HT-29 (cell line): Measurements from ENCODE around the gene OSBPL10. TPM values are rescaled to one million over a fixed set of nuclear protein-coding genes. Genes with fewer than 3 reads are reported as not detected.

ENCODE experiments used
- DNase-seq: peaks from one replicate; pipeline ENCODE4 v3.0.0-alpha.2; 2015; ENCODE audit warnings: low spot score
- total RNA-seq: library from RNA; depleted of rRNA; stranded (reverse); fragments of >200 nt; shearing (Covaris generic); gene quantifications from 2 replicates; pipeline ENCODE4 v1.2.3, GENCODE V29; 2014

OSBPL10 gene
- total RNA-seq, 1 experiment from 2014 or later: 65.1 TPM

DNA sequence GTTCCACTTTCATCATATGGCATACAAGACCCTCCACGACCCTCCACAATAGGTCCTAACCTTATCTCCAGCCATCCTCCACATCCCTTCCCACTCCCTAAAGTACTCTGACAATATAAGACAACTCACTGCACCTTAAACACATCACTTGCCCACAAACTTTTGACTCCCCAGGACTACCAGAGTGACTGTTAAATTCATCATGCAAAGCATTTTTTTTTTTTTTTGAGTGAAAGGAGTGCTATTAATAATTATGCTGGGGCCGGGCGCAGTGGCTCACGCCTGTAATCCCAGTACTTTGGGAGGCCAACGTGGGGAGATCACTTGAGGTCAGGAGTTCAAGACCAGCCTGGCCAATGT is 55.8 kb downstream of the OSBPL10 start:
- no peak for DNase-seq

DNA sequence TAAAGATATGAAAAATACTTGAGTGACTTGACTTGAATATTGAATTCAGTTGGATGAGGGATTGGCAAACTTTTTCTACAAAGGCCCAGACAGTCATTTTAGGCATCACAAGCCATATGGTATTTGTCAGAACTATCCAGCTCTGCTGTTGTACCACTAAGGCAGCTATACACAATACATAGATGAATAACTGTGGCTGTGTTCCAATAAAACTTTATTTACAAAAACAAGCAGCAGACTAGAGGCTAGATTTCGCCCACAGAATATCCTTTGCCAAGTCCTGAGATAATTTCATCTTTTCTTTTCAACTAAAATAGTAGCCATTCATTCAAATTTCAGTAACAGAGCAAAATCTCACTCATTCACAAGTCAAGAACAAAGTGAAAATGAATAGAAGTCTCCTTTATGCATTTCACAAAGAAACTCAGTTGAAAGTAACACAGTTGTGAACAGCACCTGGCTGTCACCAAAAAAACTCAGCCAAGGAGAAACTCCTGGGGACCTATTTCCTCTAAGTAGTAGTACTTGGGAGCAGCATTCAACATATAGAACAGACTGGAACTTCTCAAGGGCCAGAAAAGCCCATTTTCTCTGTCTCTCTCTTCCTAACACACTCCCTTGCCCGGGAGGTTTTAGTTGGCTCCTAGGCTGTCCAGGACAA is 56.3 kb downstream of the OSBPL10 start:
- no peak for DNase-seq

DNA sequence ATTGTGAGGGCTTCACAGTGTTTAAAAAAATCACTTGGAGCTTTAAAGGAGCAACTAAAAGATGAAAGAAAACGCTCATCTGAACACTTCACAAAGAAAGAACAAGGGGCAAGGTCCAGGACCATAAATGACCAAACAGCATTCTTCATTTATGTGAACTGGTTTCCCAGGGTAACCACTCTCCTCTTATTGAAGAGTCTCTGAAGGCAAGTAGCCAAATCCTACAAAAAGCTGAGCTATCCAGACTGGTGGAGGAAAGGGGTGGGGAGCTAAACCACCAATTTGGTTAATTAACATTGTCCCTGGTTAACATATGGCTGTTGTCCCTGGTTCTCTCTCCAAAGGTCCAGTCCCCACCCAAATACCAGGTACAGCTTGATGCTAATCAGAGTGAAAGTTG is 58.1 kb downstream of the OSBPL10 start:
- DNase-seq: peak; percentile 89

DNA sequence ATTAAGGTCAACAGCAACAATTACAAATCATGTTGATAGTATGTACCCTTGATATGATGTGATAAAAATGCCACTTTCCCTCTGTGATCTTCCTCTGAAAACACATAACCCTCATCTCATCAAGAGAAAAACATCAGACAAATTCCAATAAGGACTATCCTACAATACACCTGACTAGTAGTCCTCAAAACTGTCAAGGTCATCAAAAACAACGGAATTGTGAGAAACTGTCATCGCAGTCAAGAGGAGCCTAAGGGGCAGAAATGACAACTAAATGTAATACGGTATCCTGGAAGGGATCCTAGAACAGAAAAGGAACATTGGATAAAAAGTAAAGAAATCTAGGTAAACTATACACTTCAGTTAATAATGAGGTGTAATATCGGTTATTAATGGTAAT is 59.2 kb downstream of the OSBPL10 start:
- DNase-seq: no peak

DNA sequence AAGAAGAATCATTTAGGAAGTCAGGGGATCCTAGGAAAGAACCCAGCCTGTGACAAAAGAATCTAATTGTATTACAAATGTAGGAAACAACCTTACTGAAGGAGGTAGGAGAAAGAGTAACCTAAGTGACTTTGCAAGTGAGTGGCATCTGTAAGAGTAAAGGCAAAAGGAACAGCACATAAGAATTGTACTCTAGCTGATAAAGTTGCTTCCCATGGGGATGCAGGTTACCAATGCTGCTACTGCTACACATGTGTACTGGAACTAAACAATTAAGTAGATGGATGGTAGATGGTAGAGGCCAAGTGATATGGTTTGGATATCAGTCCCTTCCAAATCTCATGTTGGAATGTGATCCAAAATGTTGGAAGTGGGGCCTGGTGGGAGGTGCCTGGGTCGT is 60.8 kb downstream of the OSBPL10 start:
- DNase-seq: no peak

DNA sequence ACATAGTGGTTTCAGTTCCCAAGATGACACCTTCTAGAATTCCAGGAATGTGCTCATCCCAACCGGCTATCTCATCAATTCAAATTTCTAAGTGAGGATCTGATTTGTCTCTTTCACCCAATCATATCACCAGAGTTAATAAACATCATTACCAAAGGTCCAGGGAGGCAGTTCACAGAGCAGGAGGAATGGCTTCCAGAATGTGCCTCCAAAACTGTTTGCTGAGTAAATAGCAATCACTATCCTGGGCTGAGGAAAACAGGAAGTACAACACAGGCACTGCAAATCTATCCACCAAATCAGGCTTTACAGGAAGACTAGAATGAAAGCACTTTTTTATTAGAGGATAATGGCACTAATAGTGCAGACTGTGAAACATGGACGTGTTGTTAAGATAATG is 61.5 kb downstream of the OSBPL10 start:
- DNase-seq: no peak

DNA sequence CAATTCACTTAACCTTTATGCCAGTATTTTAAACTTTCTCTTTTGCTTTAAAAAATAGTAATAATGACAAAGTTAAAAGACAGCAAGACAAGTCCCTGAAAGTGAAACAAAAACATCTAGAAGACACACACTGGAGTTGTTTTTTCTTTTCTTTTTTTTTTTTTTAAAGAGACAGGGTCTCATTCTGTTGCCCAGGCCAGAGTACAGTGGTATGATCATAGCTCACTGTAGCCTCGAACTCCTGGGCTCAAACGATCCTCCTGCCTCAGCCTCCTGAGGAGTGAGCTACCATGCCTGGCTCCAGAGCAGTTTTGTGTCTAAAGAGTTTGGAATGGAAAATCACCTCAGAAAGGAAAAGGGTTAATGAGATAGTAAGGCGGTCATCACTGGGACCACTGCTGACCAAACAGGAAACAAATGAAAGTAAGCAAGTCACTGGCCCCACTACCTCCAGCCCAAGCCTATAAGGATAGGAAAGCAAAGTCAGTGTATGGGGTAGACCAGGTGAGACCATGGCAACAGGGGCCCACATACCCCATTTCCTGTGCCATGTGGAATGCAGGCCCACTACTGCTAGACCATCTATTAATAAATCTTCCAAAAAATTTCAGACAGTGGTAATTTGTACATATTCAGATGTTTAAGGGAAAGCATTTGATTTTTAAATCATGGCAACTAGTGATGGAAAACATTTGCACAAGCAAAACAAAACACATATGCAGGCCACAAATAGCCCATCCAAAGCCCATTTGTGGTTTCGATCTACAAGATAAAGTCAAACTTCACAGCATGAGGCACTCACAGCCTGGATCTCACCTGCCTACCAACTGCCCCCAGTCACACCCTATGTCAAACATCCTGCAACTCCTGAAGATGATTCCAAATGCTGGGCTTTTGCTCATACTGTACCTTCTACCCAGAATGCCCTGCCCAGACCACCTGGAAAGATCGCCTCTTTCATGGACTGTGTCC is 62.6 kb downstream of the OSBPL10 start:
- no peak for DNase-seq

DNA sequence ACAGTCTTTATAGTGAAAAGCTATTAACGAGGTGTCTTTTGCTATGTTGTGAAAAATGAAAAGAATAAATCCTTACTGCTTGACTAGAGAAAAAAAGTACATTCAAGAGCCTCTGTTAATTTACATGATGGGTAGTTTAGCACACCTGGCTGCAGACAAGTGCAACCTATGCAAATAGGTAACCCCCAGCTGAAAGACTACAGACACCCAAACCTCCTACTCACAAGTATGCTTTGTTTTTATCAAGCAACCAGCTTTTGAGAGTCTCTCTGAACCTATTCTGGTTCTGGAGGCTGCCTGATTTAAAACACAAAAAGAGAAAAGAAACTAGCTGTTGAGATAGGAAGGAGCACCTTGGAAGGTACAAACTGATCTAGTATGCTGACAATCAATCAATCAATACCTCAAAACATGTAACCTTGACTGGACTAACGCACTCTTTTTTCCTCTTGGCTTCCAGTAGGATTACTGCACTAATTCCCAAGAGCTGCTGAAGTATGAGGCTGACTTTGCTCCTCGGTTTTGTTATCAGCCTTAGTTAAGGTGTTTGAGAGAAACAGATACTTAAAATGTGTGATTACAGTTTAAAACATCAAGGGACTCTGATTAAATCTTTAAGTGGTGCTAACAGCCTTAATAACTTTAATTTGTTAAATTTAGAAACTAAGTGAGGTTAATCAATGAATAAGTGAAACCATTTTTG is 63.6 kb downstream of the OSBPL10 start:
- no peak for DNase-seq

DNA sequence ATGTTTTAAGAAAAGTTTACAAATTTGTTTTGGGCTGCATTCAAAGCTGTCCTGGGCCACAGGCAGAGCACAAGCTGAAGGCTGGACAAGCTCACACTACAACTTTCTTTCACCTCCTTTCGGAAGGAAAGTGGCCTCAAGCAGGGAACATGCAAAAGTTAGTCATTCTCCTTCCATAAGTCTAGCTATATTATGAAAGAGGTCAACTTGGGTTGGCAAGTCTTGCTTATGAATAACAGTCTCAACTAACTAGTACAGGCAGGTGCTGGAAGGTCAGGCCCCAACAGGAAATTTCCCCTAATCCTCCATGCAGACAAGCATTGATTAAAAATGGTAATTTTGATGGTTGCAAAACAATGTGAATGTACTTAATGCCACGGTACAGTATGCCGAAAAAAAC is 69.4 kb downstream of the OSBPL10 start:
- DNase-seq: no peak

DNA sequence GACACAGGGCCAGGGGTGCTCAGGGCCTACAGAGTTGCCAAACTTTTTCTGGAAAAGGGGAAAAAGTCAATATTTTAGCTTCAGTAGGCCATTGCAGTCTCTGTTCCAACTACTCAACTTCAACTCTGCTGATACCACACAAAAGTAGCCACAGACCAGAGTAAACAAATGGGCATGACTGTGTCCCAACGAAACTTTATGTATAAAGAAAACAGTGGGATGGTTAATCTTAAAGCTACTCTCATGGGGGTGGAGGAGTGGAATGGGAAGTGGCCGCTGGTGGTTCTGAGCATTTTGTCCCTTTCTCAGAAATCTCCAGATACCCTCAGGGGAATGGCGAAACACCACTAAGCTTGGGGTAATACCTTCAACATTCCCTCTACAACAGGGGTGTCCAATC is 69.9 kb downstream of the OSBPL10 start:
- DNase-seq: no peak

DNA sequence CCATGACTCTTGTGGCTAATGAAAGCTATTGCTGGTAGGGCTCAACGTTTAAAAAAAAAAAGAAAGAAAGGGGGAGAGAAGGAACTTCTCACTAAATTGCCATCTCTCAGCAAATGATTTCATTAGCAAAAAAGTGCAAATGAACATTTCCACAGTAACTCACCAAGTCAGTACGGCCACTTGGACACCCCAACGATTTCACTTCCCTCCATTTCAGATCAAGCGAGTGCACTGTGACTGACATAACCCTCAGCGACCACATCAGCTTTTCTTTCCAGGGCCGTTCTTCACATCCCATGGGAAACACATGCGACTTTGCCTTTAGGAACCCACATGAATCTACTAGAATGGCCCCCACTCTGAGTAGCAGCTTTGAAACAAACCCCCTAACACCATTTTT is 71.6 kb downstream of the OSBPL10 start:
- no peak for DNase-seq

DNA sequence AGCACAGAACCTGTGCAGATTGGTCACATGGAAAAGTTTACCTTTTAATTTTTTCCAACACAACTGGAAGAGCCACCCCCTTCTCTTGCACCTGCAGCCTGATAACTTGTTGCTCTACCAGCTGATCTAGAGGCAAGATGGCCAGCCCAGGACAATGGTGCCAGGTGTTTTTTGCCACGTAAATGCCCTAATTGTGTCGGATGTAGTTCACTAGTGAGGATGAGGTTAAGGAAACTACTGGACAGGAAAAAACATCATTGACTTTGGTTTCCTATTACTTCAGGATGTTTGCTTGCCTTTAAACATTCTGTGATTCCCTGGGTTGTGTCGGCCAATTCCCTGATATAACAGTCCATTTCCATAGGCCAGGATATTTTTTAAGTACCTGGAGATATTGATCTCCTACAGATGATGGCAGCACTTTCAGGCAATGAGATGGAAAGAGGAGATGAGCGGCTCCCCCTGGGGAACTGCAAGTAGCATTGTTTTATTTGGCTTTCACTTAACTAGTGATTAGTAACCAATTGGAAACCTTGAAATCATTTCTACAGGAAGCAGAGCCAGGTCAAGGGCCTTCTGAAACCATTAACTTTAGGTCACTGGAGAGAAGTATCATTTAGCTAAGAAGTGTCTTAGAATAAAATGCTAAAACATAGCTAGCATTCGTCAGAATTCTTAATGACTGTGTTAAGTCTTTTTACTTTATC is 72.5 kb downstream of the OSBPL10 start:
- peak; percentile 33 for DNase-seq

DNA sequence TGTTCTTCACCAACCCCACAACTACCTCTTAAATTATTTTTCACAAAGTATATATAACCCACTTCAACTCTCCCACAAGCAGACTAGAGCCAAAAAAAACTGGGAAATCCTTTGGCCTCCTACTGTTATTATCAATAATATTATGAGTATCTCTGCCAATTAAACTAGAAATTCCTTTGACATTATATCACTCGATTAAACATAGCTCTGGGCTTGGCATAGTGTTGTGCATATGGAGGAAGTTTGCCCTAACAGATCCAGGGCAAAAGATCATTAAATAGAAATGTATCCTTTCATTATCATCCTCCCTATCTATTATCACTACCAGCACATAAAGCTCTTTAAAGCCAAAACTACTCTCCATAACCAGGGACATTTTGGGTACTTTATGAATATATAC is 74.9 kb downstream of the OSBPL10 start:
- DNase-seq: no peak

DNA sequence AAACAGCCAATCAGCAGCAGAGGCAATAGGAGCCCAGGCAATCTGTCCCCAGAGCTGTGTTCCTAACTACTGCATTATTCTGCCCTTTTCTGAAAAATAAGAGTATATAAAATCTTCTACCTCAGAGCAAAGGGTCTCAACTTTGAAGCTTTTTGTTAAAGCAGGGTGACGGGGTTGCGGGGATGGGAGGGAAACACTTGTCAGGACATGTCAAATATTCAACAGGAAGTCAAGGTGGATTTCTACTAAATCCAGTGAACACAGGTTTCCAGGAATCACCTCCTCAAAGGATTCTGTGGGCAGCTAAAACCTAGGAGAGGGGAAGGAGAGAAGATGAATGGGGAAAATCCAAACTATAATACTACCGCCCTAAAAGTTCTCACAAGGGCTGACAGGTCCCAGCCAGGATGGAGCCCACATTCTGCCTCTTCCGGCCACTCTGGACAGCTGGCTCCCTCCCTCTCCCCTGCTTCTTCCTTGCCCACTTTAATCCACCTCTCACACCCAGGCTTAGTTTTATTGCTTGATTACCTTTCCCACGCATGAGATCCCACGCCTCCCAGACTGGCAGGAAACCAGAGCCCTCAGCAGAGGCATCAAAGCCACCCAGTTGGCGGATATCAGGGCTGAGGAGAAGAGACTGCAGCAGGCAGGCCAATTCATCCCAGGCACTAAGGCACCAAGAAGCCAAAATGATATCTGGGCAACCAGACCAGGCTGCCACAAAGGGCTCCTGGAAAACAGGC is 77.2 kb downstream of the OSBPL10 start:
- no peak for DNase-seq

DNA sequence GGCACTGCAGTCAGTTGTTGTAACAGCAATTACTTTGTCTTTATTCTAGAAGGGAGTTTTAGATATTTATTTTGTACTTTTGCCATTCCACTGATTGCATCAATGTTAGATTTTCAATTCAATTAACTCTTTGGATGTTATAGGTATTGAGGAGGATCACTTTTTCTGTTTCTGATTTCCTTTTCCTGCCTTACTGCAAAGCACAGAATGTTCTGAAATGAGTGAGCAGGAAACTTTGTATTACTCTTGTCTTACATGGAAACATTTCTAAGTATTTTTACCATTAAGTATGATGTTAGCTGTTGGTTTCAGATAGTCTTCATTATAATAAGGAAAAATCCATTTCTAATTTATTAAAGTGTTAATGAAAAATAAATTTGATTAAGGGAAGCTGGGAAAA is 80.5 kb downstream of the OSBPL10 start:
- no peak for DNase-seq

DNA sequence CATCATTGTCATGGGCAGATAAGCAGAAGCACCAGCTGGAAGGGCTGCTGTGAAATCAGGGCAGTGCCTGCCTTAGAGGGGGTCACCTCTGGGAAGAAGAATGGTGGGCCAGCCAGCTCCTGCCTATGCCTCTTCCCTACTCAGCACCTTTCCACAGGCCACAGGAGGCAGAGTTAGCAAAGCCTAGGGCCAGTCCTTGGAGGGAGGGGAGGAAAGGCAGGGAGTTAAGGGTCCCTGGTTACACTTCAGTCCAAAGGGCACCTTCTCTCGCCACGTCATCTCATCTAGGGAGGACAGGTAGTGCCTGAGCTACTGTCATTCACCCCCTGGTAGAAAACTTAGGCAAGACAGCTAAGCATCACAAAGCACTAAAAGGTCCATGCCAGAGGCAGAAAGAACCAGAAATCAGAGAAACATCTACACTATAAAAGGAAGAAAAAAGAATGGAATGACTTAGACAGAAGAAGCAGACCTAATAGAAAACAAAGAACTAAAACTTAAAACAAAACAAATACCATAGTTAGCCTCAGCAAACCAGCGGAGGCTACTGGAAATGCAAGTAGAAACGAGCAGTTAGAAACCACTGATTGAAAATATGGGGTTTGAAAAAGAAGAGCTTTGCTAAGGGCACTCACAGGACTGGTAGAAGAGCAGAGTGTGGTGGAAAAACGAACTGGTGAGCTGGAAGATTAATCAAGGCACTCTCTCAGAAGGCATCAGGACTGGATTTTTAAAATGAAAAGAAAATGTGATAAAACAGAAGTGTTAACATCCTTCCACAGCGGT is 84.2 kb downstream of the OSBPL10 start:
- no peak for DNase-seq

DNA sequence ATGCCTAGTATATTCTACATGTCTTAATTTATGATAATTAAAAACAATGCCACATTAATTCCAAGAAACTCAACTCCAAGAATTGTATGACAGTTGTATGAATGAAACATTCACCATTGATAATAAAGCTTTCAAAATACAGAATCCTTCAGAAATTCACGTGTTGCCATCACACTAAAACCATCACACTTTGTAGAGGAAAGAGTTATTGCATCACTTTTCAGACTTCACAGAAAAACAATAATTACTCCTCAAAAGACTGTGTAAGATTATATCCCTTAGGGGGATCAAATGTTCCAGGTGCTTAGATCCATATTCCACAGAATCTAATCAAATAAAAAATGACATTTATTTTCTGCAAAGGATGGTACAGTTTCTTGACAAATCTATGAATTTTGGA is 85.0 kb downstream of the OSBPL10 start:
- no peak for DNase-seq

DNA sequence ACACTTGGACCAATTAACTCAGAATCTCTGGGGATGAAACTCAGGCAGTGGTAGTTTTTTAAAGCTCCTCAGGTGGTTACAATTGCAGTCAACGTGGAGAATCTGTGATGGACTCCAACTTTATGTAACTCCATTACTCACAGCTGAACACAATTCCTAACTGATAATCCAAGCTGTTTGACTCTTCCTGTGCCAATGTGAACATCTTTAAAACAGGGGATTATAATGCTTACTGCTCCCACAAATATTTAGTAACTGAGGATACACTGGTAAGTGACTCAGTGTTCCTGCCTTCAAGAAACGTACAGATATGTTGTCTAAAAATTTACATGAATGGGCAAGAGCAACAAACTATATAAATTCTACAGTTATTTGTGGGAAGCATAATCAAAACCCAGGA is 85.6 kb downstream of the OSBPL10 start:
- no peak for DNase-seq

DNA sequence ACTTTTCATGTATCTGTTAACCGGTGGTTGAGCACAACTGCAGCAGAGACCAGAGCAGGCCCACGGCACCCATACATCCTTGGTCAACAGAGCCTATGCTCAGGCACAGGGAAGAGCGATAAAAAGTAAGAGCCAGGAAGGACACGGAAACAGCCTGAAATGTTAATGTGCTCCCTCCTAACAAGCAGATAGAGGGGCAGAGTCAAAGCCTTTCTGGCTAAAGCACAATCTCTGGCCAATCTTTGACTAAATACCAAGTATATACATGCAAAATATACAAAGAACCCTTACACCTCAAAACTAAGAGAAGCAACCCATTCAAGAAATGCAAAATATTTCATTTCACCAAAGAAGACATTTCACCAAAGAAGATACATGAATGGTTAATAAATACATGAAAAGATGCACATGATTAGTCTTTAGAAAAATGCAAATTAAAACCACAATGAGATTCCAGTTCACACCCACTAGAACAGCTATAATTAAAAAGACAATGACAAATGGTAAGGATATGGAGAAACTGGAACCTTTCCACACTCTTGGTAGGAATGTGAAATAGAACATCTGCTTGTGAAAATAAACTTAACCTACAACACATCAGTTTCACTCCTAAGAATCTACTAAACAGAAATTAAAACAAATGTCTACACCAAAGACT is 88.0 kb downstream of the OSBPL10 start:
- DNase-seq: no peak

DNA sequence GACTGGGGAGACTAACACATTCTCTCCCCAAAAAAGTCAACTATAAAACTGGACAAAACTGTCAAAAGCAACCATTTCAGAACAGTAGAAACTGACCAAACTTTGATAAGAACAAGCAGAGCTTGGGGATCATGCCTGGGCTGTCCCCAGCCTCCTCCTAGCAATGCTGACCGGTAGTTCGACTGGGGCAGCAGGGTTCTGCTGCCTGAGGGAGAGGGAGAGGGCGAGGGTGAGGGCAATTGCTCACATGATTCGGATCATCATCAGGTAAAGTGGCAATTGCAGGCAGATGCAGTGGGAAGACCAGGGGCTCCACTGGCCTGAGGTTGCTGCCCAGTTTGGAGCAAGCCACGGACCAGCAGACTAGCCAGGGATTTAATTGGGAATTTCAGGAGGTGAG is 88.6 kb downstream of the OSBPL10 start:
- no peak for DNase-seq
